ENCODE results near the gene FADS3. TPM values are rescaled to one million over a fixed set of nuclear protein-coding genes. Genes with fewer than 3 reads are reported as not detected.

Gene FADS3
- total RNA-seq, 1 donor from 2014 or later, result 13.6 TPM

DNA sequence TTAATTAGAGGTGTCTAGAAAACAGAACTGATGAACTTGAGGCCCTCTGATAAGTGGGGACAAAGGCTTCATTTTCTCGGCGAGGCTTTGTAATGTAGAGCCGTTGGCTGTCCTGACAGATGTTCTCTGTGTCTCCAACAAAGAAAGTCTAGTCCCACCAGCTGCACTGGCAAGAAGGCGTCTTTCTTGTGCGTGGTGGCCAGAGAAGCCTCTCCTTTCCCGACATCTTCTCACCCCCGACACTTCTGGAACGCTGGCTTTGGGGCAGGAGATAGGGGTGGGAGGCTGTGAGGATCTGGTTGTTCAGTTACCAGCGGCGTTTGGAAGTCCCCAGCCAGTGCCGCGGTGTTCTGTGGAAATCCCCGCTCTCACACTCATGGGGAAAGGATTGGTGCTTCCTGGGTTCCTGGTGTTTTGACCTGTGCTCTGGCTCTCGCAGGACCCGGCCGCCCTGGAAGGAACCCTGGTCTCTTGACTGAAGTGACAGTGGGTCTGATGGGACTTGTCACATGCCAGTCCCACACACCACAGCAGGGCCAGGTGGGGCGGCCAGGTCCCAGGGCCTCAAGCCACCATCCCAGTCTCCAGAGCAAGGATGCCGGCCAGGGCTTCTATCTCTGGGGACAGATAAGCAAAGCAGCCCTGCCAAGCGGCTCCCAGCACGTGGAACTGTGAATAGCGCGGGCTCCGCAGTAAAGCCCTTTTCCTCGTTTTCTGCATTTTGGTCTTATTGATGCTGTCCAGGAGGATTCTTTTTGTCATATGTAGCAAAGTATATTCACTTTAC lies 40.0 kb downstream of the FADS3 start:
- Mint-ChIP-seq H3K4me1 (peaks cover 49% of the 10 kb centered on the region), H3K9me3 (no peaks in the 10 kb centered on the region), H3K4me3 (peak overlapping the region; percentile 51), H3K27ac (ENCODE audit: unreplicated experiment) (peak overlapping the region; percentile 67), H3K36me3 (ENCODE audit: low read depth) (peaks cover 52% of the 10 kb centered on the region), H3K27me3 (ENCODE audit: low read depth) (no peaks in the 10 kb centered on the region)
- no peak for DNase-seq (ENCODE audit: low read depth, low spot score)
- TF ChIP-seq, protein P1, sequence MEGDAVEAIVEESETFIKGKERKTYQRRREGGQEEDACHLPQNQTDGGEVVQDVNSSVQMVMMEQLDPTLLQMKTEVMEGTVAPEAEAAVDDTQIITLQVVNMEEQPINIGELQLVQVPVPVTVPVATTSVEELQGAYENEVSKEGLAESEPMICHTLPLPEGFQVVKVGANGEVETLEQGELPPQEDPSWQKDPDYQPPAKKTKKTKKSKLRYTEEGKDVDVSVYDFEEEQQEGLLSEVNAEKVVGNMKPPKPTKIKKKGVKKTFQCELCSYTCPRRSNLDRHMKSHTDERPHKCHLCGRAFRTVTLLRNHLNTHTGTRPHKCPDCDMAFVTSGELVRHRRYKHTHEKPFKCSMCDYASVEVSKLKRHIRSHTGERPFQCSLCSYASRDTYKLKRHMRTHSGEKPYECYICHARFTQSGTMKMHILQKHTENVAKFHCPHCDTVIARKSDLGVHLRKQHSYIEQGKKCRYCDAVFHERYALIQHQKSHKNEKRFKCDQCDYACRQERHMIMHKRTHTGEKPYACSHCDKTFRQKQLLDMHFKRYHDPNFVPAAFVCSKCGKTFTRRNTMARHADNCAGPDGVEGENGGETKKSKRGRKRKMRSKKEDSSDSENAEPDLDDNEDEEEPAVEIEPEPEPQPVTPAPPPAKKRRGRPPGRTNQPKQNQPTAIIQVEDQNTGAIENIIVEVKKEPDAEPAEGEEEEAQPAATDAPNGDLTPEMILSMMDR (conservative IDR thresholded peaks at IDR 0.05), result no peak

DNA sequence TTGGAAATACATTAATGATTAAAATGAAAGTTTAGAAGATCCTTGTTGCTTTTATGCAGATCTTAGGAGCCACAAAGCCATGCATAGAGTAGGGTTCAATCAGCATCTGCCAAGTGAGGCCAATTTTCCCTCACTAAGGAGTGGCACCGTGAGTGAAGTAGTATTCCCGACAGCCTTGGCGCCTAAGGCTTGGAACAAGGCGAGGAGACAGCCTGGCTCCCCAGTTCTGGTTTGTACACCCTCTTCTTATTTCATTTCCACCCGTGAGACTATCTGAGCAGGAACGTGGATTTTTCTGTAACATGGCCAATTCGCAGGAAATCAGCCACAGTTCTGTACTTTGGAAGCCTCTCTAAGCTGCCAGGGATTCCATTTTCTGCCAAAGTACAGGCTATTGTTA lies 40.7 kb downstream of the FADS3 start:
- Mint-ChIP-seq H3K27me3 (ENCODE audit: low read depth) (no peaks in the 10 kb centered on the region), H3K36me3 (ENCODE audit: low read depth) (peaks cover 54% of the 10 kb centered on the region), H3K4me3 (peak overlapping the region; percentile 51), H3K9me3 (no peaks in the 10 kb centered on the region), H3K27ac (ENCODE audit: unreplicated experiment) (peak overlapping the region; percentile 10), H3K4me1 (peaks cover 54% of the 10 kb centered on the region)
- TF ChIP-seq, protein P1 (conservative IDR thresholded peaks at IDR 0.05), result no peak
- DNase-seq (ENCODE audit: low read depth, low spot score), result no peak

DNA sequence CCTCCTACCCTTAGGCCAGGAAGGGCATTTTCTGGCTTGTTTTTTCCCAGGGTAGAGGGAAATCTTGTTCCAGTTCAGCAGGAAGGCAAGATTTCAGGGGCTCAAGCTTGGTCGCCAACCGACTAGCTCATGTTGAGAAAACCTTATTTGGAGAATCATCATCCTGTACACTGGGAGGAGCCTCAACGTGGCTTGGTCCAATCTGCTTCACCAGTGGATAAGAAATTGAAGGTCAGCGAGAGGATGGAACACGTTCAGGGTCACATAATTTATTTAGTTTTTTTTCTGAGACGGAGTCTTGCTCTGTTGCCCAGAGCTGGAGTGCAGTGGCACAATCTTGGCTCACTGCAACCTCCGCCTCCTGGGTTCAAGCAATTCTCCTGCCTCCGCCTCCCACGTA lies 42.7 kb downstream of the FADS3 start:
- TF ChIP-seq, protein P1 (conservative IDR thresholded peaks at IDR 0.05), result no peak
- H3K4me1 Mint-ChIP-seq, result peaks cover 52% of the 10 kb centered on the region
- peaks cover 52% of the 10 kb centered on the region for H3K36me3 Mint-ChIP-seq (ENCODE audit: low read depth)
- H3K4me3 Mint-ChIP-seq, result no peak overlapping the region
- no peaks in the 10 kb centered on the region for H3K27me3 Mint-ChIP-seq (ENCODE audit: low read depth)
- DNase-seq (ENCODE audit: low read depth, low spot score), result no peak
- no peak overlapping the region for H3K27ac Mint-ChIP-seq (ENCODE audit: unreplicated experiment)
- no peaks in the 10 kb centered on the region for H3K9me3 Mint-ChIP-seq

DNA sequence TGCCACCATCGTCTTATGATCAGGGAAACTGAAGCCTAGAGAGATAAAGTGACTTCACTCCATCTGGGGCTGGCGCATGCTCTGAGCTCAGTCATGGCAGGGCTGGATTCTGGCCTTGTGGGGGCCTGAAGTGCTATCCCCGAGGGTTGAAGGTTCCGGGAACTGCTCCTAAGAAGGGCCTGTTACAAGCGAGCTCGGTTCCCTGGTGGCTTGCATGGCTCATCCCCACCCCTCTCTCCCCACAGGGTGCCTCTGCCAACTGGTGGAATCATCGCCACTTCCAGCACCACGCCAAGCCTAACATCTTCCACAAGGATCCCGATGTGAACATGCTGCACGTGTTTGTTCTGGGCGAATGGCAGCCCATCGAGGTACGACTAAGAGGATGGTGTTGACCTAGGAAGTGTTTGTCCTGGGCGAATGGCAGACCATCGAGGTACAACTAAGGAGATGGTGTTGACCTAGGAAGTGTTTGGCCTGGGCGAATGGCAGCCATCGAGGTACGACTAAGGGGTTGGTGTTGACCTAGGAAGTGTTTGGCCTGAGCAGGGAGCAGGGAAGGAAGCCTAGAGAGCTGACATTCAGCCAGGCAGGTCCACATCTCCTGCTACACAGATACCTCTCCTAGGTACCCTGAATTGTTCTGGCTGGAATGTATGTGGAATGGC lies 43.3 kb downstream of the FADS3 start:
- H3K27me3 Mint-ChIP-seq (ENCODE audit: low read depth), result no peaks in the 10 kb centered on the region
- no peak for DNase-seq (ENCODE audit: low read depth, low spot score)
- TF ChIP-seq, protein P1 (conservative IDR thresholded peaks at IDR 0.05), result no peak
- no peak overlapping the region for H3K4me3 Mint-ChIP-seq
- H3K9me3 Mint-ChIP-seq, result no peaks in the 10 kb centered on the region
- H3K4me1 Mint-ChIP-seq, result peaks cover 49% of the 10 kb centered on the region
- peaks cover 52% of the 10 kb centered on the region for H3K36me3 Mint-ChIP-seq (ENCODE audit: low read depth)
- H3K27ac Mint-ChIP-seq (ENCODE audit: unreplicated experiment), result peak overlapping the region; percentile 50

DNA sequence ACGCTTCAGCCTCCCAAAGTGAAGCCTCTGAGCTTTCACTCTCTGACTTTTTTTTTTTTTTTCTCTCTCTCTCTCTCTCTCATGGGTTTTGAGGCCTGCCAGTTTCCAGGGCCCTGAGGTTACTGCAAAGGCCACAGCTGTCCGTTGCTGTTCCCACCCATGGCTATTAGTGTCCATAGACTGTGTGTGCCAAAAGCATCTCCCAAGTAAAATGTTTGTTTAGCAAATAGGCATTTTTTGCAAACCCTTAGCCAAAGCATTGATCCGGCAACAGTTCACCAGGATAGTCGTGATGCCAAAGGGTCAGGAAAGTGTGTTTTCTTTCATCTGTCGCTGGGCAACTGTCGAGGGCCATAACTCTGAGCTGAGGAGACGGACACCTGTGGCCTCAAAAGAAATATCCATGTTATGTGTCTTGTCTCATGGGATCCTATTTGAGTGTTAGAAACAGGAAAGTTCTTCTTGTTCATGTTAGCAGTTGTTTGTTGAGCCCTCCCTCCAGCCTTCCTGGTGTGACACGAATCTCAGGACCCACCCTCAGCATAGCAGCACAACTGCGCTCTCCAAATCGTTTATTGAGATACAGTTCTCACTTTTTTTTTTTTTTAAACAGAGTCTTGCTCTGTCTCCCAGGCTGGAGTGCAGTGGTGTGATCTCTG lies 44.9 kb downstream of the FADS3 start:
- peaks cover 41% of the 10 kb centered on the region for H3K4me1 Mint-ChIP-seq
- H3K4me3 Mint-ChIP-seq, result no peak overlapping the region
- TF ChIP-seq, protein P1 (conservative IDR thresholded peaks at IDR 0.05), result no peak
- peaks cover 49% of the 10 kb centered on the region for H3K36me3 Mint-ChIP-seq (ENCODE audit: low read depth)
- no peak for DNase-seq (ENCODE audit: low read depth, low spot score)
- no peak overlapping the region for H3K27ac Mint-ChIP-seq (ENCODE audit: unreplicated experiment)
- H3K9me3 Mint-ChIP-seq, result no peaks in the 10 kb centered on the region
- no peaks in the 10 kb centered on the region for H3K27me3 Mint-ChIP-seq (ENCODE audit: low read depth)
